Progenitor cell of endocrine pancreas (in vitro differentiated cells): Measurements from ENCODE around the gene FPGS. TPM values are rescaled to one million over a fixed set of nuclear protein-coding genes. Genes with fewer than 3 reads are reported as not detected.

Experiments
- DNase-seq: peaks from one replicate; pipeline ENCODE4 v3.0.0; 2021; ENCODE audit warnings: low spot score; ENCODE audit not compliant: unreplicated experiment
- H3K27ac Mint-ChIP-seq: 2 replicates; pipeline ENCODE4 v1.8.0; 2021; ENCODE audit warnings: mild to moderate bottlenecking, moderate library complexity, mixed read lengths
- H3K27me3 Mint-ChIP-seq: 2 replicates; pipeline ENCODE4 v1.8.0; 2021; ENCODE audit warnings: mixed read lengths
- H3K36me3 Mint-ChIP-seq: 2 replicates; pipeline ENCODE4 v1.8.0; 2022; ENCODE audit warnings: mixed read lengths; ENCODE audit not compliant: insufficient read depth
- H3K4me1 Mint-ChIP-seq: 2 replicates; pipeline ENCODE4 v1.8.0; 2021; ENCODE audit warnings: low read depth, mixed read lengths
- H3K4me3 Mint-ChIP-seq: 2 replicates; pipeline ENCODE4 v1.8.0; 2021; ENCODE audit warnings: low read depth, mild to moderate bottlenecking, moderate library complexity, mixed read lengths
- H3K9me3 Mint-ChIP-seq: 2 replicates; pipeline ENCODE4 v1.8.0; 2021; ENCODE audit warnings: low read depth, mixed read lengths
- total RNA-seq: library from RNA; stranded (reverse); gene quantifications from 2 replicates; pipeline ENCODE4 v1.2.1, GENCODE V29; 2021
- TF ChIP-seq, protein P1 (sequence below): fragments of 200-600 bp; sonication (generic); IDR thresholded peaks from one replicate; pipeline ENCODE4 v1.5.0; 2021; ENCODE audit warnings: antibody characterized with exemption, mild to moderate bottlenecking; ENCODE audit not compliant: unreplicated experiment

Gene FPGS
- total RNA-seq, 1 donor from 2014 or later, result 75.0 TPM

DNA sequence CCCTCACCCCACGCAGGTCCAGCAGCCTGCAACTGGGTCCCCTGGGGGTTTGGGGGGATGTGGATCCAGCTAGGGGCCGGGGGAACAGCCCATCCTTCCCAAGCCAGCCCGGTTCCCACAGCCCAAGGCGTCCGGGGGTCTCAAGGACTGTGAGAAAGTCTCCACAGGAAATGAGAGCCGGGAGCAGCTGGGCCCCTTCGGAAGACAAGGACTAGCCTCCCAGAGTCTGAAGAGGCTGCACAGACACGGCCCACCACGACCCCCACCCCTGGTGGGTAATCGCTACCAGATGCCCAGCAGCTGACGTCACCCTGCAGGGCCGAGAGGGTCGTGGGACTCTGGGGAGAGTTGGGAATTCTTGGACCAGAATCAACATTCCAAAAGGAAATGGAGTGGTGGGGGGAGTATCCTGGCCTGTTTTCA is 34.8 kb upstream of the FPGS start:
- no peak overlapping the region for H3K4me3 Mint-ChIP-seq
- peaks cover 4% of the 10 kb centered on the region for H3K4me1 Mint-ChIP-seq
- TF ChIP-seq, protein P1, sequence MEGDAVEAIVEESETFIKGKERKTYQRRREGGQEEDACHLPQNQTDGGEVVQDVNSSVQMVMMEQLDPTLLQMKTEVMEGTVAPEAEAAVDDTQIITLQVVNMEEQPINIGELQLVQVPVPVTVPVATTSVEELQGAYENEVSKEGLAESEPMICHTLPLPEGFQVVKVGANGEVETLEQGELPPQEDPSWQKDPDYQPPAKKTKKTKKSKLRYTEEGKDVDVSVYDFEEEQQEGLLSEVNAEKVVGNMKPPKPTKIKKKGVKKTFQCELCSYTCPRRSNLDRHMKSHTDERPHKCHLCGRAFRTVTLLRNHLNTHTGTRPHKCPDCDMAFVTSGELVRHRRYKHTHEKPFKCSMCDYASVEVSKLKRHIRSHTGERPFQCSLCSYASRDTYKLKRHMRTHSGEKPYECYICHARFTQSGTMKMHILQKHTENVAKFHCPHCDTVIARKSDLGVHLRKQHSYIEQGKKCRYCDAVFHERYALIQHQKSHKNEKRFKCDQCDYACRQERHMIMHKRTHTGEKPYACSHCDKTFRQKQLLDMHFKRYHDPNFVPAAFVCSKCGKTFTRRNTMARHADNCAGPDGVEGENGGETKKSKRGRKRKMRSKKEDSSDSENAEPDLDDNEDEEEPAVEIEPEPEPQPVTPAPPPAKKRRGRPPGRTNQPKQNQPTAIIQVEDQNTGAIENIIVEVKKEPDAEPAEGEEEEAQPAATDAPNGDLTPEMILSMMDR, result no peak
- H3K27ac Mint-ChIP-seq, result no peak overlapping the region
- H3K27me3 Mint-ChIP-seq, result peaks cover 57% of the 10 kb centered on the region
- no peak for DNase-seq
- H3K9me3 Mint-ChIP-seq, result no peaks in the 10 kb centered on the region
- no peaks in the 10 kb centered on the region for H3K36me3 Mint-ChIP-seq

DNA sequence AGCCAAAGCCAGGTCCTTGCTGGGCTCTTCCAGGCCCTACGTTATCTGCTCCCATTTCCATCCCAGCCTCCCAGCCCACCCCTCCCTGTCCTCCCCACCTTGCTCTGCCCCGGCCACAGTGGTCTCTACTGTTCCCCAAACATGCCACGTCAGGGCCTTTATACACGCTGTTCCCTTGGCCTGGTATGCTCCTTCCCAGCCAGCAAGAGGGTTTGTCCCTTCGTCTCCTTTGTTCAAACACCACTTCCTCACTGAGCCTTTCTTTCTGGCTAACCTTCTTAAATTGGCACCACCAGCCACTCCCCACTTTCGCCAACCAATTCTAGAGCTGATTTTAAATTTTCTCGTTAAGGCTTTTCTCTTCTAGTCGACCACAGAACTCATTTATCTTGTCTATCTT is 34.0 kb upstream of the FPGS start:
- Mint-ChIP-seq H3K4me3 (no peak overlapping the region), H3K9me3 (no peaks in the 10 kb centered on the region), H3K36me3 (no peaks in the 10 kb centered on the region), H3K27ac (no peak overlapping the region), H3K4me1 (peaks cover 4% of the 10 kb centered on the region), H3K27me3 (peaks cover 53% of the 10 kb centered on the region)
- DNase-seq, result no peak
- TF ChIP-seq, protein P1, result no peak

DNA sequence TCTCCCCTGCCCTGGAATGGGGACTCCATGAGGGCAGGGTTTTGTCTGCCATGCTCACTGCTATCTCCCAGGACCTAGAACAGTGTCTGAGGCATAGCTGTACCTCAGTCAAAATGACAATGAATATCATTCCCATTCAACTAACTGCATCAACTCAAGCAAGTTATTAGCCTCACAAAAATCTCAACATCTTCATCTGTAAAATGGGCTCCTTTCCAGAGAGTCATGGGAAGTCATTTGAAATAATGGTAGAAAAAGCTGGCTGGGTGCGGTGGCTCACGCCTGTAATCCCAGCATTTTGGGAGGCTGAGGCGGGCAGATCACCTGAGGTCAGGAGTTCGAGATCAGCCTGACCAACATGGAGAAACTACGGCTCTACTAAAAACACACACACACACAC is 33.6 kb upstream of the FPGS start:
- Mint-ChIP-seq H3K4me3 (no peak overlapping the region), H3K4me1 (peaks cover 4% of the 10 kb centered on the region), H3K36me3 (no peaks in the 10 kb centered on the region), H3K27ac (no peak overlapping the region), H3K27me3 (peaks cover 53% of the 10 kb centered on the region), H3K9me3 (no peaks in the 10 kb centered on the region)
- TF ChIP-seq, protein P1, result no peak
- no peak for DNase-seq

DNA sequence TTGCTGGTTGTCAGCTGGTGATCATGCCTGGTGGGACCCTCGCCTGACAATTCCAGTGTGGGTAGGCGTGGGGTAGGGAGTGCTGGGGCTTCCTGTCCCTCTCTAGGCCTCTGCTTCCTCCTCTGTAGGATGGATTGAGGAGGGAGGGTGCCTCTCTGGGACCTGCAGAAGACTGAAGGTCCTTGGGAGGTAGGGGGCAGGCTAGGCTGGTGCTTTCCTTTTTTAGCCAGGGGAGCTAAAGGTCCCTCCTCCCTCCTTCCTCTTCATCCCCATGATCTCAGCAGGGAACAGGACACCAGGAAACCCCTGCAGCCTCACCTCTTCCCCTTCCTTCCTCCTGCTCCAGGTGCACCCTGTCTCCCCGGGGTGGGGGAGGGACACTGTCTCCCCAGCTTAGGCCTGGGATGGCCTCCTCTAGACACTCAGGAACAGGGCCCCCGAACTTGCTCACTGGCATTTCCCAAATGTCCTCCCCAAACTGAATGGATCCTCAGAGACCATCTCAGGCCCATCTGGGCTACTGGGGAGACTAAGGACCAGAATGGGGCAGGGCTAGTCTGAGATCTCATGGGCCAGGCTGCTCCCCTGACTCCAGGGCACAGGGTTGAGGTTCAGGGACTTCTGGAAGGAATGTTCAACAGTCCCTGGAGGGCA is 32.6 kb upstream of the FPGS start:
- H3K27me3 Mint-ChIP-seq, result peaks cover 50% of the 10 kb centered on the region
- no peaks in the 10 kb centered on the region for H3K36me3 Mint-ChIP-seq
- no peak overlapping the region for H3K4me3 Mint-ChIP-seq
- no peak overlapping the region for H3K27ac Mint-ChIP-seq
- H3K4me1 Mint-ChIP-seq, result peaks cover 4% of the 10 kb centered on the region
- TF ChIP-seq, protein P1, result no peak
- no peak for DNase-seq
- H3K9me3 Mint-ChIP-seq, result no peaks in the 10 kb centered on the region

DNA sequence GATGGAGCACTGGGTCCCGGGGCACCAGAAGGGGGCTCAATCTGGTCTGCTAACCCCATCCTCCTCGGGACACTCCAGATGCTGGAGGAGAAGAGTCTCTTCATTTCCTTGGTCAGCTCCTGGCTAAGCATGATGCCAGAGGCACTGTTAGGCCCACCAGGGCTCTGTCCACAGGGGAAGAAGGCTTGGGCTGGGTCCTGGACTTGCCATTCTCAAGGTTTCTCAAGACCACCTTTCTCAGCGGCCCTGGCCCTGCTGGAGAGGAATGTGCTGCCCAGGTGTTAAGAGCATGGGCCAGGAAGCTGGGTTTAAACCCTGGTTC is 32.1 kb upstream of the FPGS start:
- TF ChIP-seq, protein P1, result no peak
- Mint-ChIP-seq H3K4me1 (peaks cover 4% of the 10 kb centered on the region), H3K4me3 (peak overlapping the region; percentile 71), H3K9me3 (no peaks in the 10 kb centered on the region), H3K27ac (no peak overlapping the region), H3K27me3 (peaks cover 45% of the 10 kb centered on the region), H3K36me3 (no peaks in the 10 kb centered on the region)
- no peak for DNase-seq
